ENCODE results near the gene NELFB. TPM values are rescaled to one million over a fixed set of nuclear protein-coding genes. Genes with fewer than 3 reads are reported as not detected.

NELFB gene
- polyA plus RNA-seq, 3 donors: 17.3 to 44.2 (median 18.8) TPM

DNA sequence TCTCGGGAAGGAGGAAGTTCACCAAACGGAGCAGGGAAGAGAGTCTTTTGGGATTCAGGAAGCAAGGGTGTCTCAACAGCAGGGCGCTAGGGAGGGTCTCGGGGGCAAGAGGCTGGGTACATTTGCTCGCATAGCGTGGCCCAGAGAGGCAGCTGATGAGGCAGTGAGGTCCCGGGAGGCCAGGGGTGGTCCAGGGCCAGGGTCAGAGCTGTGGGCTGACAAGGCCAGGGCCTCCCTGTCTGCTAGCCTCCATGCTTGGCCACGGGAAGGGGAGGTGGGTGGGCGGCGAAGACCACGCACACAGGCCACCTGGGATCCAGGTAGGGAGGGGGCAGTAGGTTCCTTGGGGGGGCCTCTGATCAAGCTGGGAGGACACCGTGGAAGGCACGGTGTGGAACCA, 43.6 kb upstream of the NELFB start:
- Mint-ChIP-seq H3K4me3 (no peak overlapping the region), H3K9me3 (no peaks in the 10 kb centered on the region), H3K27me3 (ENCODE audit: low read depth in 3 of 3) (peaks cover 0 to 4% (median 0%) of the 10 kb centered on the region in 3 donors), H3K27ac (no peak overlapping the region), H3K4me1 (peaks cover 11% of the 10 kb centered on the region), H3K36me3 (peaks cover 32 to 69% of the 10 kb centered on the region in 2 donors)
- no peak for DNase-seq
- no peaks in the 10 kb centered on the region for H3K9me3 ChIP-seq (replicated peaks in 1 of 2; ENCODE audit: control insufficient read depth in 1 of 2, insufficient read depth in 1 of 2, low read length in 2 of 2)
- TF ChIP-seq, protein P1, sequence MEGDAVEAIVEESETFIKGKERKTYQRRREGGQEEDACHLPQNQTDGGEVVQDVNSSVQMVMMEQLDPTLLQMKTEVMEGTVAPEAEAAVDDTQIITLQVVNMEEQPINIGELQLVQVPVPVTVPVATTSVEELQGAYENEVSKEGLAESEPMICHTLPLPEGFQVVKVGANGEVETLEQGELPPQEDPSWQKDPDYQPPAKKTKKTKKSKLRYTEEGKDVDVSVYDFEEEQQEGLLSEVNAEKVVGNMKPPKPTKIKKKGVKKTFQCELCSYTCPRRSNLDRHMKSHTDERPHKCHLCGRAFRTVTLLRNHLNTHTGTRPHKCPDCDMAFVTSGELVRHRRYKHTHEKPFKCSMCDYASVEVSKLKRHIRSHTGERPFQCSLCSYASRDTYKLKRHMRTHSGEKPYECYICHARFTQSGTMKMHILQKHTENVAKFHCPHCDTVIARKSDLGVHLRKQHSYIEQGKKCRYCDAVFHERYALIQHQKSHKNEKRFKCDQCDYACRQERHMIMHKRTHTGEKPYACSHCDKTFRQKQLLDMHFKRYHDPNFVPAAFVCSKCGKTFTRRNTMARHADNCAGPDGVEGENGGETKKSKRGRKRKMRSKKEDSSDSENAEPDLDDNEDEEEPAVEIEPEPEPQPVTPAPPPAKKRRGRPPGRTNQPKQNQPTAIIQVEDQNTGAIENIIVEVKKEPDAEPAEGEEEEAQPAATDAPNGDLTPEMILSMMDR (IDR thresholded peaks at IDR 0.05): no peak
- H3K4me2 ChIP-seq (replicated peaks; ENCODE audit: extremely low read depth, low read length, poor library complexity, severe bottlenecking): no peak overlapping the region
- WGBS (ENCODE audit: insufficient coverage): 86% methylated on average over 13 of the region's 13 CpGs
- H4K20me1 ChIP-seq (ENCODE audit: insufficient read depth, low read length): no peaks in the 10 kb centered on the region
- no peaks in the 10 kb centered on the region for H3K27me3 ChIP-seq (ENCODE audit: control insufficient read depth in 2 of 2, insufficient read depth in 2 of 2, low read length in 2 of 2)
- intact Hi-C loops (cut with micrococcal nuclease): no loop called here
- no peak overlapping the region for H3K9ac ChIP-seq (ENCODE audit: insufficient read depth, low read length, poor library complexity, severe bottlenecking)
- H3K4me3 ChIP-seq (replicated peaks in 1 of 3; ENCODE audit: low read depth in 2 of 3, low read length in 3 of 3): no peak overlapping the region
- H3K27ac ChIP-seq (ENCODE audit: low read depth in 1 of 2, low read length in 2 of 2): no peak overlapping the region
- H3K4me1 ChIP-seq (ENCODE audit: control insufficient read depth in 1 of 2, insufficient read depth in 2 of 2, low read length in 2 of 2): peaks cover 5 to 11% of the 10 kb centered on the region in 2 donors
- peaks cover 12% of the 10 kb centered on the region for H3K79me2 ChIP-seq (ENCODE audit: insufficient read depth, low read length)
- peaks cover 34 to 56% of the 10 kb centered on the region in 2 donors for H3K36me3 ChIP-seq (replicated peaks in 1 of 2; ENCODE audit: control insufficient read depth in 1 of 2, insufficient read depth in 2 of 2, low read length in 2 of 2)
- H2AFZ ChIP-seq (ENCODE audit: insufficient read depth, low read depth, low read length, poor library complexity, severe bottlenecking): no peak overlapping the region

DNA sequence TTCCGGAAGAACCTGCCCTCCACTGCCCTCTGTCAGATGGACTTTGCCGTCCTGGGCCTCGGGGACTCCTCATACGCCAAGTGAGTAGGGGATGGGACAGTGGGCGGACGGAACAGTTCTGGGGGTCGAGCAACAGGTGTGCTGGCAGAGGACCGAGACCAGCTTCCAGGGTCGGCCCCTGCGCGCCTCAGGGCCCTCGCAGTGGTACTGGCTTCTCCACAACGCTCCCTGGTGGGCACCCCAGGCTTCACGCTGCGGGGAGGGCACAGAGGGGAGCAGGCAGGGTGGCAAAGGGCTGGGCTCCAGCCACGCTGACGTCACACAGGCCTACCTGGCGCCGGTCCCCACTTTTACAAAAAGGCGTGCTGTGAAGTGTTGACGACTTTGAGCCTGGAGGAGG, 42.6 kb upstream of the NELFB start:
- Histone ChIP-seq H3K4me1 (ENCODE audit: control insufficient read depth in 1 of 2, insufficient read depth in 2 of 2, low read length in 2 of 2) (peaks cover 0 to 8% of the 10 kb centered on the region in 2 donors), H3K9me3 (replicated peaks in 1 of 2; ENCODE audit: control insufficient read depth in 1 of 2, insufficient read depth in 1 of 2, low read length in 2 of 2) (no peaks in the 10 kb centered on the region), H3K4me2 (replicated peaks; ENCODE audit: extremely low read depth, low read length, poor library complexity, severe bottlenecking) (no peak overlapping the region), H3K4me3 (replicated peaks in 1 of 3; ENCODE audit: low read depth in 2 of 3, low read length in 3 of 3) (no peak overlapping the region), H3K27me3 (ENCODE audit: control insufficient read depth in 2 of 2, insufficient read depth in 2 of 2, low read length in 2 of 2) (no peaks in the 10 kb centered on the region), H3K36me3 (replicated peaks in 1 of 2; ENCODE audit: control insufficient read depth in 1 of 2, insufficient read depth in 2 of 2, low read length in 2 of 2) (peaks cover 34 to 54% of the 10 kb centered on the region in 2 donors), H3K9ac (ENCODE audit: insufficient read depth, low read length, poor library complexity, severe bottlenecking) (no peak overlapping the region), H4K20me1 (ENCODE audit: insufficient read depth, low read length) (no peaks in the 10 kb centered on the region), H3K27ac (ENCODE audit: low read depth in 1 of 2, low read length in 2 of 2) (no peak overlapping the region), H3K79me2 (ENCODE audit: insufficient read depth, low read length) (peaks cover 2% of the 10 kb centered on the region), H2AFZ (ENCODE audit: insufficient read depth, low read depth, low read length, poor library complexity, severe bottlenecking) (no peak overlapping the region)
- no peak for DNase-seq
- Mint-ChIP-seq H3K27ac (no peak overlapping the region), H3K4me1 (peaks cover under 1% of the 10 kb centered on the region), H3K9me3 (no peaks in the 10 kb centered on the region), H3K36me3 (peaks cover 31 to 64% of the 10 kb centered on the region in 2 donors), H3K27me3 (ENCODE audit: low read depth in 3 of 3) (peaks cover 0 to 4% (median 0%) of the 10 kb centered on the region in 3 donors), H3K4me3 (no peak overlapping the region)
- intact Hi-C loops (cut with micrococcal nuclease): no loop called here
- 95% methylated on average over 21 of the region's 21 CpGs for WGBS (ENCODE audit: insufficient coverage)
- TF ChIP-seq, protein P1 (IDR thresholded peaks at IDR 0.05): no peak
